ENCODE results near the gene OR52J3.

GRCh38 chr11:5043380-5043779 is 2.9 kb upstream of the OR52J3 start:
- TF ChIP-seq CTCF (IDR thresholded peaks at IDR 0.05) (no peak), MAX (IDR thresholded peaks at IDR 0.05; ENCODE audit: low read depth) (no peak), REST (IDR thresholded peaks at IDR 0.05; ENCODE audit: low read depth, low read length) (no peak), YY1 (IDR thresholded peaks at IDR 0.05; ENCODE audit: low read depth) (no peak)

All from SK-N-SH (cell line).